Ascending aorta (tissue), 2 donors: Measurements from ENCODE around the gene SMIM17. TPM values are rescaled to one million over a fixed set of nuclear protein-coding genes. Genes with fewer than 3 reads are reported as not detected.
A peak's percentile ranks its signal among the peaks of the same experiment; 100 is the strongest.

ENCODE experiments used
- DNase-seq, 2 donors: peaks; one replicate each; pipeline ENCODE4 v3.0.0-alpha.2; 2019; ENCODE audit warnings: low spot score in 2 of 2
- H3K27ac ChIP-seq, 2 donors: fragments of 200-600 bp; sonication (generic); one replicate each; pipeline ENCODE4 v1.5.1; 2016 to 2017; ENCODE audit warnings: mild to moderate bottlenecking in 1 of 2
- H3K27me3 ChIP-seq: fragments of 200-600 bp; sonication (generic); one replicate; pipeline ENCODE4 v1.5.1; 2017
- H3K36me3 ChIP-seq, 2 donors: fragments of 200-600 bp; sonication (generic); one replicate each; pipeline ENCODE4 v1.5.1; 2016
- H3K4me1 ChIP-seq, 2 donors: fragments of 200-600 bp; sonication (generic); one replicate each; pipeline ENCODE4 v1.5.1; 2016 to 2017; ENCODE audit warnings: mild to moderate bottlenecking in 1 of 2
- H3K4me3 ChIP-seq, 2 donors: fragments of 200-600 bp; sonication (generic); one replicate each; pipeline ENCODE4 v1.5.1; 2016 to 2017; ENCODE audit warnings: mild to moderate bottlenecking in 1 of 2
- H3K9me3 ChIP-seq, 2 donors: fragments of 200-600 bp; sonication (generic); one replicate each; pipeline ENCODE4 v1.5.1; 2016
- CTCF ChIP-seq, 3 experiments: fragments of 200-600 bp in 2 of 3; fragments of 450-650 bp in 1 of 3; sonication (generic) in 2 of 3; IDR thresholded peaks; one replicate each; pipeline ENCODE4 v1.5.1; 2016 to 2019; ENCODE audit warnings: antibody characterized with exemption in 3 of 3, mild to moderate bottlenecking in 1 of 3, moderate library complexity in 1 of 3
- intact Hi-C: fragments of 100-400 bp; cut with DNase I; formaldehyde crosslinking; loops from one replicate; pipeline ENCODE4 v1.15.1; 2023
- total RNA-seq: library from RNA; depleted of rRNA; stranded (reverse); fragments of >200 nt; gene quantifications from one replicate; pipeline ENCODE4 v1.1.0, GENCODE V29; 2016

SMIM17 gene
- not detected for total RNA-seq

- TF ChIP-seq CTCF (IDR thresholded peaks at IDR 0.05): no peak
These were observed at the start of gene SMIM17 for GRCh38 chr19:56642711-56643459. Gene SMIM17, plus strand, starts transcription at chr19:56643159. Its CDS starts 2,509 bp downstream, at chr19:56645668.

GRCh38 chr19:56594446-56594782 lies 48.5 kb upstream of the SMIM17 start:
- H3K27me3 ChIP-seq: no peaks in the 10 kb centered on the region
- no peak for TF ChIP-seq CTCF (IDR thresholded peaks at IDR 0.05)
- peaks cover 3 to 30% of the 10 kb centered on the region in 2 donors for H3K9me3 ChIP-seq
- peak overlapping the region; percentile 92 to 98 for H3K4me3 ChIP-seq
- H3K36me3 ChIP-seq: peaks cover 0 to 10% of the 10 kb centered on the region in 2 donors
- intact Hi-C loops: loop anchor here (2.0 to 10.0 kb wide), 3 partner anchors 56 to 190 kb away; partner anchors contain the start of genes ZFP28, ZNF583 and ZNF835
- no peaks in the 10 kb centered on the region for H3K4me1 ChIP-seq
- DNase-seq: no peak
- peak overlapping the region in 1 of 2 donors; percentile 75 for H3K27ac ChIP-seq

More at GRCh38 chr19:56642711-56643459, at the start of gene SMIM17:
- no peaks in the 10 kb centered on the region for H3K27me3 ChIP-seq
- H3K9me3 ChIP-seq: peaks cover 6 to 63% of the 10 kb centered on the region in 2 donors
- no peak within 1 kb of the TSS for H3K27ac ChIP-seq
- H3K36me3 ChIP-seq: no peaks in the 10 kb centered on the region
- intact Hi-C loops: no loop called here
- no peak within 1 kb of the TSS for H3K4me3 ChIP-seq
- DNase-seq: peak in 1 of 2 donors; percentile 33
- no peaks in the 10 kb centered on the region for H3K4me1 ChIP-seq

GRCh38 chr19:56594783-56595547 lies 48.0 kb upstream of the SMIM17 start, which contains the start of gene ZNF71:
Gene ZNF71, plus strand, starts transcription at chr19:56595302. Its CDS starts 6,257 bp downstream, at chr19:56601559.
- Histone ChIP-seq H3K4me3 (peak within 1 kb of the TSS; percentile 92 to 98), H3K27me3 (no peaks in the 10 kb centered on the region), H3K27ac (peak within 1 kb of the TSS; percentile 67 to 75), H3K4me1 (no peaks in the 10 kb centered on the region), H3K36me3 (peaks cover 0 to 10% of the 10 kb centered on the region in 2 donors), H3K9me3 (peaks cover 4 to 30% of the 10 kb centered on the region in 2 donors)
- TF ChIP-seq CTCF (IDR thresholded peaks at IDR 0.05): no peak
- intact Hi-C loops: loop anchor here (1.0 to 10.0 kb wide), 6 partner anchors 28 to 1217 kb away; partner anchors contain the start of genes ZFP28, ZNF470, ZNF471 and ZNF552
- DNase-seq: peak; percentile 43 to 93

- no peak for TF ChIP-seq CTCF (IDR thresholded peaks at IDR 0.05)
- H3K4me3 ChIP-seq: peak overlapping the region; percentile 92 to 98
- intact Hi-C loops: loop anchor here (1.0 to 10.0 kb wide), 6 partner anchors 28 to 1217 kb away; partner anchors contain the start of genes ZFP28, ZNF470, ZNF471 and ZNF552
These were observed 47.4 kb upstream of the SMIM17 start for GRCh38 chr19:56595548-56595899.

GRCh38 chr19:56596676-56597075 lies 46.3 kb upstream of the SMIM17 start:
- intact Hi-C loops: loop anchor here (5.0 to 10.0 kb wide), 2 partner anchors 192 to 1216 kb away; partner anchors contain the start of genes ZNF552 and ZNF583
- TF ChIP-seq CTCF (IDR thresholded peaks at IDR 0.05): no peak
- H3K27me3 ChIP-seq: no peaks in the 10 kb centered on the region
- H3K9me3 ChIP-seq: peaks cover 13 to 40% of the 10 kb centered on the region in 2 donors
- H3K27ac ChIP-seq: no peak overlapping the region
- H3K36me3 ChIP-seq: peaks cover 5 to 22% of the 10 kb centered on the region in 2 donors
- DNase-seq: no peak
- H3K4me1 ChIP-seq: no peaks in the 10 kb centered on the region
- peak overlapping the region in 1 of 2 donors; percentile 98 for H3K4me3 ChIP-seq

More at GRCh38 chr19:56595548-56595899, 47.4 kb upstream of the SMIM17 start:
- Histone ChIP-seq H3K4me1 (no peaks in the 10 kb centered on the region), H3K27me3 (no peaks in the 10 kb centered on the region), H3K36me3 (peaks cover 0 to 11% of the 10 kb centered on the region in 2 donors), H3K27ac (peak overlapping the region; percentile 67 to 75), H3K9me3 (peaks cover 4 to 32% of the 10 kb centered on the region in 2 donors)
- no peak for DNase-seq
